Inflammatory macrophage treated with lipopolysaccharide for 1 hour (primary cell): Measurements from ENCODE around the gene CDH4.
"Not testable (repeated sequence)": the region's sequence is repeated elsewhere in the genome, so short reads cannot be mapped to it uniquely, and the experiment has no call there.

Source experiments
- DNase-seq, 2 donors: peaks; one replicate each; pipeline ENCODE4 v3.0.0-alpha.2; 2020 to 2022

CDH4 gene

DNA sequence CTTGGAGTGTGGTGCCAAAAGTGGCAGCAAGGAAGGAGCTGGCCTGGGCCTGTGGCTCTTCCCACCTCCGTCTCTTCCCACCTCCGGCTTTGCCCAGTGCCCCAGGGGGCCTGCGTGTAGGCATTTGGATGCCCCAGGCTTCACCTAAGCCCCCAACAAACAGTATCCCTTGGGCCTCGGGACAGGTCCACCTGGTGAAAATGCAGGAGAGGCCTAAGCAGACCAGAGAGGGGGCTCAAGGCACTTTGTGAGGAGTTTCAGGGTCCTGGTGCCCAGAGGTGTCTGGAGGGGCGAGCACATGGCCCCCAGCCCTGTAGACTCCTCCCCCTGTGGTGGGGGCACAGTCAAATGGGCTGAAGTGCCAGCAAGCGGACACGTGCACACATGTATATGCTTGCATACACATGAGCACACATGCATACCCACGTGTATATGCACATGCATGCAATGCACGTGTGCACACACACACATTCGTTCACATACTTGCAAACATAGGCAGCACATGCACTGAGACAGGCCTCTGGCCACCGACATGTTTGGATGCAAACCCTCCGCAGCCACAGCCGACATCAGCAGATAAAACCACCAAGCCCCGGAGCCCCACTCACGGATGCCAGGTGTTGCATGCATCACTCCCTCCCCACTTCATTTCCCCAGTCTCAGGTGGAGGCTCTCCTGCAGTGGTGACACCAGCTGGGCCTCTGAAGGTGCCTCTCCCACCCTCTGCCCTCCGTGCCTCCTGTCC lies 689.1 kb downstream of the CDH4 start:
- no peak for DNase-seq

- no peak for DNase-seq
Measured at GRCh38 chr20:61941721-61942405, 689.8 kb downstream of the CDH4 start.

DNA sequence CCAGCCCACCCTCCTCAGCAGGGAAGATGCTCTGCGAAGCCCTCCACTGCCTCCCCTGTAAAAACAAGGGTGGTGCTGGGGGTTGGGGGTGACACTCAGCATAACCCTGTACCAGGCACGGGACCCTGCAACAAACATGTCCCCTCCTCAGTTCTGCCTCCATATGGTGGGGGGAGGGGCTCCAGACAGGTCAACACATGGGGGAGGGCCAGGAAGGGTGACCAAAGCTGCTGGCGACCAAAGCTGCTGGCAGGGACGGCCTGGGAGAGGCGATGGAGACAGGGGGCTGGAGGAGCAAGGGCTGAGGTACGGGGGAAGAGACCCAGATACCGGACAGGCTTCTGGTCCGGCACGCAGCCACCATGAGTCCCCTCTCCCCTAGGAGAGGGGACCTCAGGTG lies 690.5 kb downstream of the CDH4 start:
- no peak for DNase-seq

- DNase-seq = not testable (repeated sequence)
Measured at GRCh38 chr20:61944967-61945366, 692.9 kb downstream of the CDH4 start.

- not testable (repeated sequence) for DNase-seq
Measured at GRCh38 chr20:61945495-61945894, 693.4 kb downstream of the CDH4 start.

DNA sequence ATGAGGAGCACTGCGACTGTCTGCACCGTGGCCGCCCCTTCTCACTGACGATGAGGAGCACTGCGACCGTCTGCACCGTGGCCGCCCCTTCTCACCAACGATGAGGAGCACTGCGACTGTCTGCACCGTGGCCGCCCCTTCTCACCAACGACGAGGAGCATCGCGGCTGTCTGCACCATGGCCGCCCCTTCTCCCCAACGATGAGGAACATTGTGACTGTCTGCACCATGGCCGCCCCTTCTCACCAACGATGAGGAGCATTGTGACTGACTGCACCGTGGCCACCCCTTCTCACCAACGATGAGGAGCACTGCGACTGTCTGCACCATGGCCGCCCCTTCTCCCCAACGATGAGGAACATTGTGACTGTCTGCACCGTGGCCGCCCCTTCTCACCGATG lies 696.0 kb downstream of the CDH4 start:
- not testable (repeated sequence) for DNase-seq

DNA sequence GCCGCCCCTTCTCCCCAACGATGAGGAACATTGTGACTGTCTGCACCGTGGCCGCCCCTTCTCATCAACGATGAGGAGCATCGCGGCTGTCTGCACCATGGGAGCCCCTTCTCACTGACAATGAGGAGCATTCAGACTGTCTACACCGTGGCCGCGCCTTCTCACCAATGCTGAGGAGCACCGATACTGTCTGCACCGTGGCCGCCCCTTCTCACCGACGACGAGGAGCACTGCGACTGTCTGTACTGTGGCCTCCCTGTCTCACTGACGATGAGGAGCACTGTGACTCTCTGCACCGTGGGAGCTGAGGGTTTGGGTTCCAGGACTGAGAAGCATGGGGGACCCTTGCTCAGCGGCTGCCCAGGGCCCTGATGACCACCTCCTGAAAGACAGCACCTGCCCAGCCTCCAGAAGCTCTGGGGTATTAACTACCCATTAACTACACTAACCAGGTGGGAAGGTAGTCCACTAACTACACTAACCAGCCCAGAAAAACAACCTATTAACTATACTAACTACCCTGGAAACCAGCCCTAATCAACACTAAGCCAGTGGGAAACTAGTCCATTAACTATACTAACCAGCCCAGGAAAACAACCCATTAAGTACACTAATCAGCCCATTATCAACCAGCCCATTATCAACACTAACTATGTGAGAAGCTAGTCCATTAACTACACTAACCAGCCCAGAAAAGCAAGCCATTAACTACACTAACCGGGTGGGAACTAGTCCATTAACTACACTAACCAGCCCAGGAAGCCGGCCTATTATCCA lies 696.7 kb downstream of the CDH4 start:
- no peak for DNase-seq

- no peak for DNase-seq
Measured at GRCh38 chr20:61949363-61949713, 697.3 kb downstream of the CDH4 start.

GRCh38 chr20:61949714-61950640 lies 697.9 kb downstream of the CDH4 start:
- DNase-seq = no peak

GRCh38 chr20:61950641-61951071 lies 698.6 kb downstream of the CDH4 start:
- DNase-seq = no peak

DNA sequence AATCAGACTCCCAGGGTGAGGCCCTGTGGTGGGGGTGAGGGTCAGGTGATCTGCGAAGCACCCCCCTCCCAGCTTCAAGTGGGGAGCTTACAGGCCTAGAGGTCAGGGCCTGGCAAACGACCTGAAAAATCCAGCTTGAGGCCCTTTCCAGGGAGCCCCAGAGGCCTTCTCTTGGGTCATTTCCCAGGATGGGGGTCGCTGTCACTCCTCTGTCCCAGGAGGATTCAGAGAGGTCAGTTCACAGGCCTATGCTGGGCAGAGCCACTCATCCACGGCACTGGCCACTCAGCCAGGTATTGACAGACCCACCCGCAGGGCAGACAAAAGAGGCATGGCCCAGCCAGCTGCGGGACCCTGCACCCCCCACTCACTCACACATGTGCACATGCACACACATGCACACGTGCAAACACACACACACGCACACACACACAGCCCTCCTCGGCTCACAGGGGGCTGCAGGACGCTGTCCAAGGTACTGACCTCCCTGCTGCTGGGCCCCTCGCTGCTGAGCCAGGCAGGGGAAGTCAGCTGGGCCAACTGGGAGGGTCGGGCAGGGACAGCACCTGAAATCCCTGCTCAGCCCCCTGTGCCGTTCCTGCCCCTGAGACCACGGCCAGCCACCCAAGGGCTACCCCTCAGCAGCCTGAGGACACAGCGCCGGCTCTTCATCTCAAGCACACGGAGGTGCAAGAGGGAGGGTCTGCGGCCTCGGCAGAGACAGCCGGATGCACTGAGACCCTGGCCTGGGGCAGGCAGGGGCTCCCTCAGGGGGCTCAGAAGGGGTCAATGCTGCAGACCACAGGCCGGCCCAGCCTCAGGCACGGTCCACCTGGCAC lies 699.9 kb downstream of the CDH4 start:
- no peak for DNase-seq

DNA sequence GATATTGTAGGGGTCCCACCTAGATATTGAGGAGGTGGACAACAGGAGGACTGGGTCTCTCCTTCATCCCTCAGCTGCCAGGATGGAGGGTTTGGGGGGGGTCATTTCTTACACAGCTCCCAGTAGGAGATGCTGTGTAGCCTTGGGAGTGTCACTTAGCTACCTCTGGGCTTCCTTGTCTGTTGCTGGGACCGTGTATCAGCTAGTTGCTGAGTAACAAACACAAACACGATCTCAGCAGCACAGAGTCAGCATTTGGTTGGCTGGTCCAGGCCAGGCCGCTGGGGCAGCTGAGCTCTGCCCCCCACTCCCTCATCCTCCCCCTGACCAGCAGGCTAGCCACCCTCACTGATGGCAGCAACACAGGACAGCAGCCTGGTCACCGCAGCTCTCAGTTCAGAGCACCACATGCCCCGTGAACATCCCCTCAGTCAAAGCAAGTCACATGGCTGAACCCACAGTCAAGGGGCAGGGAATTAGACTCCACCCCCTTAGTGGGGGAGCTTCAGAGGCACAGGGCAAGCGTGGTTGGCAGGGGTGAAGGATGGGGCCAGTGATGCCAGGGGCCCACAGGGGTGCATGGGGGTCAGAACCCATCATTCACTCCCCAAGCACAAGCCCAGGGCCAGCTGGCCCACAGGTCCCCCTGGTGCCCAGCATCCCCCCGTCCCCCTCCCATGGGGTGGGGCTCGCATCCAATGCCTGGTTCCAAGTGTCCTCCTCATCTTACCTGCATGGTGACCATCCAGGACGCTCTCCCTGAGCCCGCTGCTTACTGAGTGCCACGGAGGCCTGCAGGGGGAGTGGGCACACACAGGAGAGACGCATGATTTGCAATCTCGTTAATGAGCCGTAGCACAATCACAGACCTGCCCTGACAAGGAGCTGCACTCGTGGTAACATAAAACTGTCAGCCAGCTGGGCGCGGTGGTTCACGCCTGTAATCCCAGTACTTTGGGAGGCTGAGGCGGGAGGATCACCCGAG lies 701.3 kb downstream of the CDH4 start:
- no peak for DNase-seq

GRCh38 chr20:61954276-61955021 lies 702.4 kb downstream of the CDH4 start:
- DNase-seq = no peak

DNA sequence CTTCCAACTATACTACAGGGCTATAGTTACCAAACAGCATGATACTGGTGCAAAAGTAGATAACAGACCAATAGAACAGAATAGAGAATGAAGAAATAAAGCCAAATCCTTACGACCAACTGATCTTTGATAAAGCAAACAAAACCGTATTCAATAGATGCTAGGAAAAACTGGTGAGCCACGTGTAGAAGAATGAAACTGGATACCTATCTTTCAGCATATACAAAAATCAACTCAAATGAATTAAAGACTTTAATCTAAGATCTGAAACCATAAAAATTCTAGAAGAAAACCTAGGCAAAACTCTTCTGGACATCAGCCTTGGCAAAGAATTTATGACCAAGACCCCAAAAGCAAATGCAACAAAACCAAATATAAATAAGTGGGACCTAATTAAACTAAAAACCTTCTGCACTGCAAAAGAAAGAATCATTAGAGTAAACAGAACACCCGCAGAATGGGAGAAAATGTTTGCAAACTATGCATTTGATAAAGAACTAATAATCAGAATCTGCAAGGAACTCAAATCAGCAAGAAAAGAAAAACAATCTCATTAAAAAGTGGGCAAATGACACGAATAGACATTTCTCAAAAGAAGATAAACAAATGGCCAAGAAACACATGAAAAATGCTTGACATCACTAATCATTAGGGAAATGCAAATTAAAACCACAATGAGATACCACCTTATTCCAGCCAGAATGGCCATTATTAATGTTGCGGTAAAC lies 703.8 kb downstream of the CDH4 start:
- no peak for DNase-seq

DNA sequence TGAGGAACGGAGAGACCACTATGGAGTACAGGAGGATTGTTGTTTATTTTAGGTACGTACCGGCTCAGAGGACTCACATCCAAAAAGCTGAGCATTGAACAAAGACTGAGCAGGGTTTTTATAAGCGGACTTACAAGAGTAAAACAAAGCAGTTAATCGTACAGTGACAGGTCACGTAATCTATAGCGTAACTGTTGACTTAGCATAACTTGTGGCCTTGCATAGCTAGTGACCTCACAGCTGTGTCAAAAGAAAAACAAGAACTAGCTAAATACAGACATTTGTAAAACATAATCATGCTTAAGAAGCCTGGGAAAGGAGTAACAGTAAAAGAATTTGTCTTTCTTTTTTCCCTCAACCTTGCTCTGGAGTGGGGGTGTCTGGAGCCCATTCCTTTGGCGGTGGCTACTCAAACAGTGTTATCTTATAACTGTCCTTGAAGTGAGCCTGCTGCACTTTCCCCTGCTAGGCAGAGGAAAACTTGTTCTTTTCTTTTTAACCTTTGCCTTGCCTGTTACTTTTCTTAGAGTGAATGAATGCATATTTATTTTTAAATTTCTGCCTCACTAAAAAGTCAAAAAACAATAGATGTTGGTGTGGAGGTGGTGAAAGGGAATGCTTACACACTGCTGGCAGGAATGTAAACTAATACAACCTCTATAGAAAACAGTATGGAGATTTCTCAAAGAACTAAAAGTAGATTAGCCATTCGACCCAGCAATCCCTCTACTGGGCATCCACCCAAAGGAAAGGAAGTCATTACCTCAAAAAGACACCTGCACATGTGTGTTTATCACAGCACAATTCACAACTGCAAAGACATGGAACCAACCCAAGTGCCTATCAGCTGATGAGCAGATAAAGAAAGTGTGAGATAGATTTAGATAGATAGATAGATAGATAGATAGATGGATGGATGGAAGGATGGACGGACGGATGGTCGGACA lies 704.6 kb downstream of the CDH4 start:
- DNase-seq = no peak

GRCh38 chr20:61957961-61958715 lies 706.1 kb downstream of the CDH4 start:
- no peak for DNase-seq
